Activated CD8-positive, alpha-beta T cell treated with anti-CD3 and anti-CD28 coated beads for 36 hours (primary cell): ENCODE measurements around the gene HOGA1. TPM values are rescaled to one million over a fixed set of nuclear protein-coding genes. Genes with fewer than 3 reads are reported as not detected.

Experiments
- ATAC-seq: fragments of 200-7000 bp; cut with Tn5 transposase; one replicate; pipeline ENCODE4 v1.10.0; 2021; ENCODE audit warnings: mild to moderate bottlenecking, moderate library complexity
- CTCF ChIA-PET: fragments of 350-600 bp; sonication (Branson Sonifier 250); formaldehyde crosslinking; loops from one replicate; lab custom pipeline; 2021; ENCODE audit warnings: antibody characterized with exemption; lab: Charles Lee
- POLR2A ChIA-PET: fragments of 350-600 bp; sonication (Branson Sonifier 250); formaldehyde crosslinking; loops from one replicate; lab custom pipeline; 2021; ENCODE audit warnings: antibody characterized with exemption; lab: Charles Lee
- DNase-seq: peaks from one replicate; pipeline ENCODE4 v3.0.0-alpha.2; 2020
- H3K27ac Mint-ChIP-seq: one replicate; pipeline ENCODE4 v1.8.0; 2021; ENCODE audit warnings: mild to moderate bottlenecking, mixed read lengths
- H3K27me3 Mint-ChIP-seq: one replicate; pipeline ENCODE4 v1.8.0; 2021; ENCODE audit warnings: mixed read lengths
- H3K36me3 Mint-ChIP-seq: one replicate; pipeline ENCODE4 v1.8.0; 2021; ENCODE audit warnings: low read depth, mixed read lengths
- H3K4me1 Mint-ChIP-seq: one replicate; pipeline ENCODE4 v1.8.0; 2021; ENCODE audit warnings: low read depth, mixed read lengths
- H3K4me3 Mint-ChIP-seq: one replicate; pipeline ENCODE4 v1.8.0; 2021; ENCODE audit warnings: mild to moderate bottlenecking, moderate library complexity, mixed read lengths
- H3K9me3 Mint-ChIP-seq: one replicate; pipeline ENCODE4 v1.8.0; 2021; ENCODE audit warnings: mixed read lengths
- intact Hi-C: fragments of 100-400 bp; cut with micrococcal nuclease; formaldehyde crosslinking; loops from one replicate; pipeline ENCODE4 v1.10.0; 2022
- total RNA-seq, 2 experiments: library from RNA; stranded (reverse); gene quantifications; one replicate each; pipeline ENCODE4 v1.2.3, GENCODE V29; 2021
- TF ChIP-seq, protein P1 (sequence below): fragments of 200-600 bp; IDR thresholded peaks from one replicate; pipeline ENCODE4 v1.8.0; 2022; ENCODE audit warnings: antibody characterized with exemption, mild to moderate bottlenecking

HOGA1 gene
- total RNA-seq, 2 experiments from 2014 or later, result not detected

DNA sequence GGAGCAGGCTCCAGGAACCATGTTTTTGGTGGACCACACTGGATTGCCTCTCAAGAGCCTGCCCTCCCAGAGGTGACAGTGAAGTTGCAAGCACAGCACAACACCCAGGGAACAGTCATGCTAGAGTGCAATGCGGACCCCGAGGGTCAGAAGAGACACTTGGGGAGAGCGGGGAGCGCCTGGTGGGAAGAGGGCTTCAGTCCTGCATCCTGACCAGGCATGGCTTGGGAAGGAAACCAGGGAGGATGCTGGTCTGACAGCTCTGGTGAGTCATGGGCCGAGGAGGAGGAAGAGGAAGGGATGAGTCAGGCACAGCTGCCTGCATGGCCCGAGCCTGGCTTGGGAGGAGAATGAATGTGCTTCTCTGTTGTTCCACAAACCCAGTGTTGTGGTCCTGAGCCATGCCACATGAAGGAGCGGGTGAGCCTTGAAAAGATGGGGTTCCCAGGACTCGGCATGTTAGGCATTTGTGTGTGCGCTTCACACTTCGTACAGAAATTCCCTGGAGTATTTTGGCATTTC is 41.1 kb upstream of the HOGA1 start:
- no peaks in the 10 kb centered on the region for H3K27me3 Mint-ChIP-seq
- TF ChIP-seq, protein P1, sequence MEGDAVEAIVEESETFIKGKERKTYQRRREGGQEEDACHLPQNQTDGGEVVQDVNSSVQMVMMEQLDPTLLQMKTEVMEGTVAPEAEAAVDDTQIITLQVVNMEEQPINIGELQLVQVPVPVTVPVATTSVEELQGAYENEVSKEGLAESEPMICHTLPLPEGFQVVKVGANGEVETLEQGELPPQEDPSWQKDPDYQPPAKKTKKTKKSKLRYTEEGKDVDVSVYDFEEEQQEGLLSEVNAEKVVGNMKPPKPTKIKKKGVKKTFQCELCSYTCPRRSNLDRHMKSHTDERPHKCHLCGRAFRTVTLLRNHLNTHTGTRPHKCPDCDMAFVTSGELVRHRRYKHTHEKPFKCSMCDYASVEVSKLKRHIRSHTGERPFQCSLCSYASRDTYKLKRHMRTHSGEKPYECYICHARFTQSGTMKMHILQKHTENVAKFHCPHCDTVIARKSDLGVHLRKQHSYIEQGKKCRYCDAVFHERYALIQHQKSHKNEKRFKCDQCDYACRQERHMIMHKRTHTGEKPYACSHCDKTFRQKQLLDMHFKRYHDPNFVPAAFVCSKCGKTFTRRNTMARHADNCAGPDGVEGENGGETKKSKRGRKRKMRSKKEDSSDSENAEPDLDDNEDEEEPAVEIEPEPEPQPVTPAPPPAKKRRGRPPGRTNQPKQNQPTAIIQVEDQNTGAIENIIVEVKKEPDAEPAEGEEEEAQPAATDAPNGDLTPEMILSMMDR, result no peak
- H3K36me3 Mint-ChIP-seq, result no peaks in the 10 kb centered on the region
- POLR2A ChIA-PET, result interaction anchor here (0.5 to 1.0 kb wide), 2 partner anchors 83 to 94 kb away, joined by 3 read pairs; no protein-coding TSS in a partner anchor
- peak overlapping the region; percentile 61 for H3K27ac Mint-ChIP-seq
- intact Hi-C loops, result no loop called here
- H3K4me1 Mint-ChIP-seq, result peaks cover 23% of the 10 kb centered on the region
- H3K4me3 Mint-ChIP-seq, result no peak overlapping the region
- ATAC-seq, result peak; percentile 86
- H3K9me3 Mint-ChIP-seq, result no peaks in the 10 kb centered on the region
- CTCF ChIA-PET, result interaction anchor here (0.9 to 2.0 kb wide), 2 partner anchors 9 to 11 kb away, joined by 3 to 5 read pairs; no protein-coding TSS in a partner anchor
- DNase-seq, result peak; percentile 73

DNA sequence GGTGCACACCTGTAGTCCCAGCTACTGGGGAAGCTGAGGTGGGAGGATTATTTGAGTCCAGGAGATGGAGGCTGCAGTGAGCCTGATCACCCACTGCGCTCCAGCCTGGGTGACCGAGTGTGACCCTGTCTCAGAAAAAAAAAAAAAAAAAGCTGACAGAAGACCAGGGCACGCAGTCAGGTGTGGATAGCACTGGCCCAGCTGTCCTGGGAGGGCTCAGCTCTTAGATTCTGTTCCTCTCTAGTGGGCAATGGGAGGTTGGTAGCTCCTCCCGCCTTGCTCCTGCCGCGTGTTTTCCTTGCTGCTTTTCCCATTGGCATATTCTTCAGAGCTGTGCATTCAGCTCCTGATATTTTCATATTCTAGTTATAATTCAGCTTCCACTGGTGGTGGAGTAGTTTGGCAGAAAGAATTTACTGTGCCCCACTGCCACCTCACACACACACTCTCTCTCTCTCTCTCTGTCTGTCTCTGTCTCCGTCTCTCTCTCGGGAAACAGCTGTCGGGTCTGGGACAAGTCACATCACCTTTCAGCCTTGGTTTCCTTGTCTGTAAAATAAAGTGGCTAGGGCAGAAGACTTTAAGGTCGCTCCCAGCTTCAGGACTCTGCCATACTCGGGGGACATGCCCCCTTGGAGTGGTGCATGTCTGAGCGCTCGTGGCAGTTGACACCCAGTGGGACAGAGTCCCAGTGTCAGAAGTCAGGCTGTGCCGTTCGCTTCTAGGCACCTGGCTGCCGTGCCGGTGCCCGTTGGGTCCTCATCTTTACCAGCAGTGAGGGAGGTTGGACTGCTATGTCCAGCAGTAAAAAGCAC is 37.5 kb upstream of the HOGA1 start:
- CTCF ChIA-PET, result interaction anchor here (0.6 to 2.0 kb wide), 6 partner anchors 8 to 474 kb away, joined by 4 to 15 read pairs (median 6); no protein-coding TSS in a partner anchor
- POLR2A ChIA-PET, result no interaction called here
- intact Hi-C loops, result no loop called here
- no peaks in the 10 kb centered on the region for H3K9me3 Mint-ChIP-seq
- no peaks in the 10 kb centered on the region for H3K27me3 Mint-ChIP-seq
- ATAC-seq, result no peak
- no peak for DNase-seq
- no peaks in the 10 kb centered on the region for H3K36me3 Mint-ChIP-seq
- no peak overlapping the region for H3K27ac Mint-ChIP-seq
- peaks cover 23% of the 10 kb centered on the region for H3K4me1 Mint-ChIP-seq
- H3K4me3 Mint-ChIP-seq, result no peak overlapping the region
- TF ChIP-seq, protein P1, result no peak

DNA sequence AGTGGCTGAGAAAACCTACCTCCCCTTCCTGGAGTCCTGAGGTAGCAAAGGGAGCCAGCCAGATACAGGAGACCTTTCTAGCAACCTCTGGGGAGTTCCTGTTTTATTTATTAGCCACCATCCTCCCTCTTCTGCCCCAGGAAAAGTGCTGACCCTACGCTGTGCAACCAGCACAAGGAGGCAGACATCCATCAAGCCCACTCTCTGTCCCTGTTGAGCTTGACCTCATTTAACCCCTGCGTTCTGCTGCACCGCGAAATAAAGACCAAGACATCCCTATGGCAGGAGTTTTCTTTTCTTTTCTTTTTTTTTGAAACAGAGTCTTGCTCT is 37.0 kb upstream of the HOGA1 start:
- Mint-ChIP-seq H3K9me3 (no peaks in the 10 kb centered on the region), H3K4me3 (no peak overlapping the region), H3K27me3 (no peaks in the 10 kb centered on the region), H3K36me3 (no peaks in the 10 kb centered on the region), H3K4me1 (peaks cover 18% of the 10 kb centered on the region), H3K27ac (no peak overlapping the region)
- DNase-seq (no peak), ATAC-seq (no peak)
- TF ChIP-seq, protein P1, result no peak
- ChIA-PET POLR2A (no interaction called here), CTCF (interaction anchor here (1.8 to 2.0 kb wide), 2 partner anchors 12 to 83 kb away, joined by 5 to 15 read pairs; no protein-coding TSS in a partner anchor)
- intact Hi-C loops, result no loop called here

DNA sequence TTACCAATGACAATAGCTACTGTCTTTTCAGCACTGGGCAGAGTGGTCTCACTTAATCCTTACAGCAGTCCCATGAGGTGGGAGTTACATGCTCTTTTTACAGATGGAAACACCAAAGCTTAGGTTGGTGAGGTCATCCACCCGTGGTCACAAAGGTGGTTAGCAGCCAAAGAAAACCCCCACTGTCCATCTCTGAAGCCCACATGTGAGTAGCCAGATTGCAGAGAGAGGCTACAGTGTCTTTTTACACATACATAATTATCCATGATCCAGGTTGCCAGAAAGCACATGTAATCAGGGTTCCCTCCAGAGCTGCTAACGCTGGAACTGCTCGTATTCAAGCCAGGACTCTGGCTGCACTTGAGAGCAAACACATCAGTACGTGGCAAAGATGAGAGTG is 36.2 kb upstream of the HOGA1 start:
- H3K9me3 Mint-ChIP-seq, result no peaks in the 10 kb centered on the region
- H3K4me1 Mint-ChIP-seq, result peaks cover 11% of the 10 kb centered on the region
- intact Hi-C loops, result no loop called here
- no peak overlapping the region for H3K4me3 Mint-ChIP-seq
- no peaks in the 10 kb centered on the region for H3K27me3 Mint-ChIP-seq
- ChIA-PET POLR2A (no interaction called here), CTCF (no interaction called here)
- TF ChIP-seq, protein P1, result no peak
- DNase-seq, result no peak
- no peaks in the 10 kb centered on the region for H3K36me3 Mint-ChIP-seq
- H3K27ac Mint-ChIP-seq, result no peak overlapping the region
- ATAC-seq, result no peak
